IMR-90 (cell line): ENCODE measurements around the gene PHF21A.

Experiments used
- BHLHE40 ChIP-seq: fragments of 150-350 bp; IDR thresholded peaks from 2 replicates; pipeline ENCODE4 v1.6.1; 2016; ENCODE audit warnings: mild to moderate bottlenecking, low read depth, low read length
- CEBPB ChIP-seq: IDR thresholded peaks from 2 replicates; pipeline ENCODE4 v1.6.1; 2012; ENCODE audit warnings: low read depth, low read length, improper control_type of control experiment
- CTCF ChIP-seq: conservative IDR thresholded peaks from 2 replicates; pipeline ENCODE4 v1.5.1; 2012; ENCODE audit warnings: mild to moderate bottlenecking, low read depth, low read length, improper control_type of control experiment
- FOS ChIP-seq: fragments of 150-350 bp; IDR thresholded peaks from 2 replicates; pipeline ENCODE4 v1.6.1; 2016; ENCODE audit warnings: low read depth, low read length
- MAZ ChIP-seq: IDR thresholded peaks from 2 replicates; pipeline ENCODE4 v1.6.1; 2012; ENCODE audit warnings: low read depth, mild to moderate bottlenecking, low read length, improper control_type of control experiment, moderate library complexity, borderline replicate concordance
- MXI1 ChIP-seq: IDR thresholded peaks from 2 replicates; pipeline ENCODE4 v1.6.1; 2012; ENCODE audit warnings: low read depth, mild to moderate bottlenecking, low read length, moderate library complexity, borderline replicate concordance
- NFE2L2 ChIP-seq: fragments of 150-350 bp; IDR thresholded peaks from 2 replicates; pipeline ENCODE4 v1.6.1; 2016; ENCODE audit warnings: low read depth, mild to moderate bottlenecking, low read length
- POLR2A ChIP-seq: IDR thresholded peaks from 2 replicates; pipeline ENCODE4 v1.6.1; 2012; ENCODE audit warnings: mild to moderate bottlenecking, low read depth, low read length
- RAD21 ChIP-seq: IDR thresholded peaks from 2 replicates; pipeline ENCODE4 v1.6.1; 2012; ENCODE audit warnings: low read length, improper control_type of control experiment
- RCOR1 ChIP-seq: IDR thresholded peaks from 2 replicates; pipeline ENCODE4 v1.6.1; 2012; ENCODE audit warnings: mild to moderate bottlenecking, low read length, improper control_type of control experiment; ENCODE audit not compliant: insufficient replicate concordance
- RFX5 ChIP-seq: IDR thresholded peaks from 2 replicates; pipeline ENCODE4 v1.8.0; 2012; ENCODE audit warnings: low read depth, mild to moderate bottlenecking, low read length, moderate library complexity
- USF2 ChIP-seq: fragments of 150-350 bp; IDR thresholded peaks from 2 replicates; pipeline ENCODE4 v1.6.1; 2017; ENCODE audit warnings: mild to moderate bottlenecking, antibody characterized with exemption, low read length, low read depth

GRCh38 chr11:46112961-46113607, 8.2 kb downstream of the PHF21A start:
- TF ChIP-seq CTCF (no peak), MAZ (no peak), USF2 (no peak), POLR2A (no peak), MXI1 (no peak), RAD21 (no peak), RFX5 (no peak), RCOR1 (no peak), CEBPB (peak; percentile 52; the same call in 1 of the 2 replicates), BHLHE40 (no peak), FOS (no peak), NFE2L2 (no peak)
